ENCODE results near the gene ADAM15.

- TF ChIP-seq CTCF (conservative IDR thresholded peaks at IDR 0.05) (no peak), EZH2 (IDR thresholded peaks at IDR 0.05; ENCODE audit: low read depth) (no peak)
Measured at GRCh38 chr1:155070158-155070621, 19.1 kb downstream of the ADAM15 start.

All from PC-9 (cell line).